Embryonic facial prominence (tissue), 1 donor: ENCODE data around the gene ETDA.
A peak's percentile ranks its signal among the peaks of the same experiment; 100 is the strongest.
"Not testable (repeated sequence)": the region's sequence is repeated elsewhere in the genome, so short reads cannot be mapped to it uniquely, and the experiment has no call there.

Experiments used
- DNase-seq: peaks from one replicate; pipeline ENCODE4 v3.0.0-alpha.2; 2016; ENCODE audit errors: extremely low spot score

ETDA gene

DNA sequence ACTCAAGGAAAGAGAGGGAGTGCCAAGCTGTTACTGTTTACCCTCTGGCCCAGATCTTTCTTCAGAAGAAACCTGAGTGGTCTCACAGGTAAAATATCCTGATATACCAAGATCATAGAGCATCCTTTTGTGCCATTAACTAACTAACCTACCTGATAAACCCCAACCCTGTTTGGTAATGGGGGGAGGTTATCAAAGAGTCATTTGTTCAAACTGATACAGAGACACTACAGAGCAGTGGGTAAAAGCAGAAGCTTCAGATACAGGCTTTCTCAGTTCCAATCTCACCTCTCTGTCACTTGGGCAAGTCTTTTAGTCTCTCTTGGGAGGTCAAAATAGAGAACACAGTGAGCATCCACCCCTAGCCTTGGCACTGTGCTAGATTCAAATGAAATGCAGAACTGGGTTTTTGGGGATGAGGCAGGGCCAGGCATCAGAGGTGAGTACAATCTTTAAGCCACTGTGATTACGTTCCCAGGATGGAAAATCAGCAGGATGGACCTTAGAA is at the start of gene ETDA:
Gene ETDA (plus strand): TSS at position 51 of the 508 bp plus-strand sequence. CDS start 1,216 bp downstream, outside the sequence.
- DNase-seq = not testable (repeated sequence)

- DNase-seq = not testable (repeated sequence)
Observed at GRCh38 chrX:135206427-135206826, 45.4 kb upstream of the ETDA start.

DNA sequence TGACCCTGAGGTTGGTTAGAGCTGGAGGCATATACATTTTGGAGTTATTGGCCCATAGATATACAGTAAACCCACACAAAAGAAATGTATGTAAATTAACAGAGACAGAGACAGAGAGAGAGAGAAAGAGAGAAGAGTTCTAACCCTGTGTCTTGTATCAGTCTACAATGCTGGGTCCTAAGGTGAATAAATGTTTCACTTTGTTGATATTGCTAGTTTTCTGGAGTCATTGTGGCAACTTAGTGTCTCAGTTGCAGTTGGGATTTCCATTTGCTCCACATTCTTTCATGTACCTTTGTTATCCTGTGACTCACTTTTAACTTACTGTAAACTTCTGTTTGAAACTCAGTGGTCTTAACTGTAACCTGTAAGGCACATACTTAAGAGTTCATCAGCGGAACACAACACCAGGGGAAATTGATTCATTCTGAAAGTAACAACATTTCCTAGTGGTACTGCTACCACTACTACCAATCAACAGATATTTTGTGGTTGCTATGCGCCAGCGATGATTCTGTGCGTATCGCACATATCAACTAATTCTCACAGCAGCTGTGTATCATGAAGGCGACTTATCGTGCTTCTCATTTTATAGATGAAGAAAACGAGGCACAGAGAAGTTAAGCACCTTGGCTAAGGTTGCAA is 38.5 kb upstream of the ETDA start:
- no peak for DNase-seq

DNA sequence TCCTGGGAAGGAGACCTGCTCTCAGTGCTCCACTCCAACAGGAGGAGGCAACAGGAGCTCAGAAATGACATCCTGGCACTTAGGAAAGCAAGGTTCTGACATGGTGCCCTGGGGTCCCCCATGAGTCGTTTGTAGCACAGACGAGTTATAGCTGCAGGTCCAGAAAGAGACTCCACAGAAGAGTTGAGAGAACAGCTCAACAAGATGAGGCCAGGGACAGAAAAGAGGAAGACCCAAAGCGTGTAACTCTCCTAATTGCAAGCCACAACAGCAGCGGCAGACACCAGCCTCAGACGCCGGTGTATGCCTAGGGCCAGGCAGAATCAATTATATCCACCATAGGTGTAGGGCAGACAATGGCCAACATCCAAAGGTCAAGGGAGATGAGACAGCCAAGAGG is 5.9 kb upstream of the ETDA start:
- not testable (repeated sequence) for DNase-seq

DNA sequence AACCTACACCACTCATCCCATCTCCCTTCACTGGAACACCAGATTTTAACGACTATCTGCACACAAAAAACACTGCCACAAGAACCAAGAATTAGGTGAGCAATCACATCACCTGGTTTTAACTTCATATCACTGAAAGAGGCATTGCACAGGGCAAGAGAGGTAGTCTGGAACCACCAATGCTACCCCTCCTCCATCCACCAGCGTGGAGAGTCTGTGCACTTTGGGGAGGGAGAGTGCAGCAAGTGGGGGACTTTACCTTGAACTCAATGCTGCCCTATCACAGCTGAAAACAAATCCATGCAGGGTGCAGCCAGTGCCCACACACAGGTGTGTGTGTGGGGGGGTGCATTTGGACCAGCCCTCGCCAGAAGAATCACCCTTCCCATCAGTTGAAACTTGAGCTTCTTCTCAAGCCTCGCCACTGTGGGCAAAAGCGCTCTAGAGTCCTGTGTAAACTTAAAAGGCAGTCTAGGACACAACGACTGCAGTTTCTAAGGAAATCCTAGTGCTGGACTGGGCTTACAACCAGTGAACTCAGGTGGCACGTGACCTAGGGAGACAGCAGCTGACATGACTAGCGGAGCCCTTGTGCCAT is 4.3 kb downstream of the ETDA start:
- DNase-seq = not testable (repeated sequence)

DNA sequence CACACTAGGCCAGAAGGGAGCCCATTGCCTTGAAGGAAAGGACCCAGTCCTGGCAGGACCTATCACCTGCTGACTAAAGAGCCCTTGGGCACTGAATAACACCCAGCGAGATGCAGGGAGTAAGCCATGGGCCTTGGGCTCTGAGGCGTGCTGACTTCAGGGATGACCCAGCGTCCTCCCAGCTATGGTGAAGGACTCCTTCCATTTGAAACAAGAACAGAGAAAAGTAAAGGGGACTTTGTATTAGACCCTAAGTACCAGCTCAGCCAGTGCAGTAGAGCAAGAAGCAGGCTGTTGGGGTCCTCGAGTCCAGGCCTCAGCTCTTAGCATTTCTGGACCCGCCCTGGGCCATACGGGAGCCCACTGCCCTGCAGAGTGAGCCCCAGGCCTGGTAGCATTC is 5.1 kb downstream of the ETDA start:
- no peak for DNase-seq

DNA sequence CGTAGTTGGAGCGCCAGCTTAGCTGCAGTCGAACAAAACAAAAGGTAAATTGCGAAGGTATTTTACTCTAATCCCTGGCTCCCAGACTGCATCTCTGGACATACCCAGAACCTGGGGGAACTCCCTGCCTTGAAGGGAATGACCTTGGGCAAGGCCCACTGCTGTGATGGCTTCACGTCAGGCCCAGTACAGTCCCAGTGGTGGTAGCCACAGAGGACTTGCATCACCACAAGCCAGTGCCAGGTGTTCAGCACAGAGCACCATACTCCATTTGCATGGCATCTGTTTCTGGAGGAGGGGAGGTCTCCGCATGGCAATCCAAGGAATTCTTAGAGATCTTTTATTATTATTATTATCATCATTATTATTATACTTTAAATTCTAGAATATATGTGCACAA is 5.6 kb downstream of the ETDA start:
- no peak for DNase-seq

GRCh38 chrX:135260976-135261375 is 9.1 kb downstream of the ETDA start:
- DNase-seq = not testable (repeated sequence)

- DNase-seq = not testable (repeated sequence)
Observed at GRCh38 chrX:135263376-135263775, 11.5 kb downstream of the ETDA start.

DNA sequence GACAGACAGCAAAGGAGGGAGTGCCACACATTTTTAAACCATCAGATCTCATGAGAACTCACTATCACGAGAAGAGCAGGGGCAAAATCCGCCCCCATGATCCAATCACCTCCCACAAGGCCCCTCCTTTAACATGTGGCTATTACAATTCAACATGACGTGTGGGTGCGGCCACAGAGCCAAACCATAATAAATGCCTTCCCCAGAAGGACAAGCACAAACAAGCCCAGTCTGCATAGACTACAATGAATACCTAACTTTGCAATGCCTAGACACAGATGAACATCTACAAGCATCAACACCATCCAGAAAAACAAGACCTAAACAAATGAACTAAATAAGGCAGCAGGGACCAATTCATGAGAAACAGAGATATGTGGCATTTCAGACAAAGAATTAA is 12.3 kb downstream of the ETDA start:
- DNase-seq = no peak

DNA sequence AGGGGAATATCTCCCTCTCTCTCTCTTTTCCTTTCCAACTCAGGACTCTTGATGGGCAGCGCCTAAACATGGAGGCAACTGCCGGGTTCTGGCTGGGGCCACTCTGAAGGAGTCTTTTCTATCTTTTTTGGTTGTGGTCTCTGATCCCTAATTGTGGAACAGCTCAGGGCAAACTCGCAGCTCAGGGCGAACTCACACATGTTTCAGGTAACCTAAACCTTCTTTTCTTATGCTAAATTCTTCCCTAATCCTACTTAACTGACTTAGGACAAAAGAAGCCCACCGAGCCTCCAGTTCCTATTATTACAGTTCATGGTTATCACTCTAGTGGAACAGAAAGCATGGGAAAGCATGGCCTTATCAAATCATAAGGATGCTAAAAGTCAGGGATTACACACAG is 21.3 kb downstream of the ETDA start:
- DNase-seq = no peak

- no peak for DNase-seq
Observed at GRCh38 chrX:135275973-135276372, 24.1 kb downstream of the ETDA start.

GRCh38 chrX:135287266-135287823 is 35.5 kb downstream of the ETDA start:
- DNase-seq = no peak

- DNase-seq = peak; percentile 8
Observed at GRCh38 chrX:135295238-135295943, 43.5 kb downstream of the ETDA start.

GRCh38 chrX:135295944-135296305 is 44.1 kb downstream of the ETDA start:
- no peak for DNase-seq

- DNase-seq = no peak
Observed at GRCh38 chrX:135302269-135302873, 50.5 kb downstream of the ETDA start.
